Measurements from ENCODE around the gene TCP1.

DNA sequence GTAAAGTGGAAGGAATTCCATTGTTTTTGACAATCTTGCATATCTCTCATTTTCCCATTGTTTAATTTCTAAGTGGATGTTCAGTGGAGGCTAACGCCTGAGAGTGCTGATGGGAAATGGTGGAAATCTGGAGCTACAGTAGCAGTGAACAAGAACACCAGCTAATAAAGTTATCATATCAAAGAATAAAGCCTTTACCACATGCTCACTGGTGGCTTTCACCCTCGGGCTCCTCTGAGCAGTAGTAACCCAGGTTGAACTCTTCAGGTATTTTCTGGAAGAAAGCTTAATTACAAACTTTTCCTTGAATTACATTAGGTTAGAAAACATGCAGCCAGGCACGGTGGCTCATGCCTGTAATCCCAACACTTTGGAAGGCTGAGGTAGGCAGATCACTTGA lies 38.0 kb downstream of the TCP1 start:
- no peak for TF ChIP-seq POLR2A (IDR thresholded peaks at IDR 0.05)
- TF ChIP-seq, protein P1, sequence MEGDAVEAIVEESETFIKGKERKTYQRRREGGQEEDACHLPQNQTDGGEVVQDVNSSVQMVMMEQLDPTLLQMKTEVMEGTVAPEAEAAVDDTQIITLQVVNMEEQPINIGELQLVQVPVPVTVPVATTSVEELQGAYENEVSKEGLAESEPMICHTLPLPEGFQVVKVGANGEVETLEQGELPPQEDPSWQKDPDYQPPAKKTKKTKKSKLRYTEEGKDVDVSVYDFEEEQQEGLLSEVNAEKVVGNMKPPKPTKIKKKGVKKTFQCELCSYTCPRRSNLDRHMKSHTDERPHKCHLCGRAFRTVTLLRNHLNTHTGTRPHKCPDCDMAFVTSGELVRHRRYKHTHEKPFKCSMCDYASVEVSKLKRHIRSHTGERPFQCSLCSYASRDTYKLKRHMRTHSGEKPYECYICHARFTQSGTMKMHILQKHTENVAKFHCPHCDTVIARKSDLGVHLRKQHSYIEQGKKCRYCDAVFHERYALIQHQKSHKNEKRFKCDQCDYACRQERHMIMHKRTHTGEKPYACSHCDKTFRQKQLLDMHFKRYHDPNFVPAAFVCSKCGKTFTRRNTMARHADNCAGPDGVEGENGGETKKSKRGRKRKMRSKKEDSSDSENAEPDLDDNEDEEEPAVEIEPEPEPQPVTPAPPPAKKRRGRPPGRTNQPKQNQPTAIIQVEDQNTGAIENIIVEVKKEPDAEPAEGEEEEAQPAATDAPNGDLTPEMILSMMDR (IDR thresholded peaks at IDR 0.05) = no peak
